Measurements from ENCODE around the gene MYPOP. TPM values are rescaled to one million over a fixed set of nuclear protein-coding genes. Genes with fewer than 3 reads are reported as not detected.
"Not testable (repeated sequence)": the region's sequence is repeated elsewhere in the genome, so short reads cannot be mapped to it uniquely, and the experiment has no call there.

Gene MYPOP
- total RNA-seq, 1 donor from 2014 or later = 9.1 TPM

DNA sequence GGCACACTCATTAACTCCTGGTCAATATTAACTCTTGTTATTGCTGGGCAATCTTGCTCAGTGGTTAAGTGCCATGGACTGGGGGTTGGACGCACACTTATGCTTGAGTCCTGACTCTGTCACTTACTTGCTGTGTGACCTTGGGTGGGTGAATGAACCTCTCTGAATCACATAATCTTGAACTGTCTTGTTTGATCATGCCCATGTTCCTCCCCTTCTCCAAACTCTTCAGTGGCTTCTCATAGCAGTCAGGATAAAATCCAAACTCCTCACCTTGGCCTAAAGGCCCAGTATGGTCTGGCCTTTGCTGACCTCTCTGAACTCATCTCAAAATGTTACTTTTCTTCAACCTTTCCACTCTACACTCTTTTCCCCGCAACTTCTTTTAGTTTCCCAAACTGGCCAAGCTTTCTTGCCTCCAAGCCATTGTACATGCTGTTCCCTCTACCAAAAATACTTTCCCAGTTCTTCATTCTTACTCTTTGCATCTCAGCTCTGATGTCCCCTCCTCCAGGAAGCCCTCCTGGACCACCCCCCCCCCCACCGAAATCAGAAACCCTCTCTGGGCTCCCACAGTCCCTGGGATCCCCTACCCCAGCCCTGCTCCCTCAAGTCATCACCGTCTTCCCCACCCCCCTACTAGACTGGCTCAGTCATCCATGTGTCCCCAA lies 2.4 kb downstream of the MYPOP start:
- Mint-ChIP-seq H3K27me3 (ENCODE audit: low read depth) (peaks cover 21% of the 10 kb centered on the region), H3K4me1 (peaks cover 11% of the 10 kb centered on the region), H3K27ac (ENCODE audit: unreplicated experiment) (no peak overlapping the region), H3K9me3 (no peaks in the 10 kb centered on the region), H3K4me3 (peak overlapping the region; percentile 70), H3K36me3 (ENCODE audit: low read depth) (peaks cover 4% of the 10 kb centered on the region)
- TF ChIP-seq, protein P1, sequence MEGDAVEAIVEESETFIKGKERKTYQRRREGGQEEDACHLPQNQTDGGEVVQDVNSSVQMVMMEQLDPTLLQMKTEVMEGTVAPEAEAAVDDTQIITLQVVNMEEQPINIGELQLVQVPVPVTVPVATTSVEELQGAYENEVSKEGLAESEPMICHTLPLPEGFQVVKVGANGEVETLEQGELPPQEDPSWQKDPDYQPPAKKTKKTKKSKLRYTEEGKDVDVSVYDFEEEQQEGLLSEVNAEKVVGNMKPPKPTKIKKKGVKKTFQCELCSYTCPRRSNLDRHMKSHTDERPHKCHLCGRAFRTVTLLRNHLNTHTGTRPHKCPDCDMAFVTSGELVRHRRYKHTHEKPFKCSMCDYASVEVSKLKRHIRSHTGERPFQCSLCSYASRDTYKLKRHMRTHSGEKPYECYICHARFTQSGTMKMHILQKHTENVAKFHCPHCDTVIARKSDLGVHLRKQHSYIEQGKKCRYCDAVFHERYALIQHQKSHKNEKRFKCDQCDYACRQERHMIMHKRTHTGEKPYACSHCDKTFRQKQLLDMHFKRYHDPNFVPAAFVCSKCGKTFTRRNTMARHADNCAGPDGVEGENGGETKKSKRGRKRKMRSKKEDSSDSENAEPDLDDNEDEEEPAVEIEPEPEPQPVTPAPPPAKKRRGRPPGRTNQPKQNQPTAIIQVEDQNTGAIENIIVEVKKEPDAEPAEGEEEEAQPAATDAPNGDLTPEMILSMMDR (conservative IDR thresholded peaks at IDR 0.05) = no peak
- DNase-seq (ENCODE audit: low read depth, low spot score) = no peak

DNA sequence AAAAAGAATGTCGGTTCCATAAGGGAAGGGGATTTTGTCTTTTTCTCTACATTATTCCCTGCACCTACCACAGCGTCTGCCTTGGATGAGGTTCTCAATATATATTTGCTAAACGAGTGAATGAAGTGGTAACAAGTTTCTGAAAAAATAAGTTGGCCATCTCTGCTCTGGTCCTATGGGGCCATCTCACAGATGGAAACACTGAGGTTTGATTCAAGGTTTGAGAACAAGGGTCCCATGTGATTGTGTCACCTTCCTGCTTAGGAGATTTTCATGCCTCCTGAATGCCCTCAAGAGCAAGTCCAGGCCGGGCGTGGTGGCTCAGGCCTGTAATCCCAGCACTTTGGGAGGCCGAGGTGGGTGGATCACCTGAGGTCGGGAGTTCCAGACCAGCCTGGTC lies 3.2 kb downstream of the MYPOP start:
- Mint-ChIP-seq H3K4me3 (peak overlapping the region; percentile 39), H3K36me3 (ENCODE audit: low read depth) (peaks cover 4% of the 10 kb centered on the region), H3K27me3 (ENCODE audit: low read depth) (peaks cover 21% of the 10 kb centered on the region), H3K9me3 (no peaks in the 10 kb centered on the region), H3K27ac (ENCODE audit: unreplicated experiment) (no peak overlapping the region), H3K4me1 (peaks cover 11% of the 10 kb centered on the region)
- DNase-seq (ENCODE audit: low read depth, low spot score) = no peak
- TF ChIP-seq, protein P1 (conservative IDR thresholded peaks at IDR 0.05) = no peak

DNA sequence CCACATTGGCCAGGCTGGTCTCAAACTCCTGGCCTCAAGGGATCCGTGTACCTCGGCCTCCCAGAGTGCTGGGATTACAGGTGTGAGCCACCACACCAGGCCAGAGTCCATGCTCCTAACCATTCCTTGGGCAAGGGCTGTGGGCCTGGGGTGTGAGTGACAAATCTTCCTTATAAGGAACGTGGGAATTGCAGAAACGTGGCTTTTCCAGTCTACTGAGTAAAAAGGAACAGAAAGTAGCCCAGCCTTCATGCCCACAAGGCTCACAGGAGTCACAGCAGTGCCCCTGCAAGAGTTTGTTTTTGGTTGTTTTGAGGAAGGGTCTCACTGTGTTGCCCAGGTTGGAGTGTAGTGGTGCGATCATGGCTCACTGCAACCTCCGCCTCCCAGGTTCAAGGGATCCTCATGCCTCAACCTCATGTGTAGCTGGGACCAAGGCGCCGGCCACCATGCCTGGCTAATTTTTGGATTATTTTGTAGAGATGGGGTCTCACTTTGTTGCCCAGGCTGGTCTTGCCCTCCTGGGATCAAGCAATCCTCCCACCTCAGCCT lies 5.1 kb downstream of the MYPOP start:
- TF ChIP-seq, protein P1 (conservative IDR thresholded peaks at IDR 0.05) = no peak
- Mint-ChIP-seq H3K9me3 (no peaks in the 10 kb centered on the region), H3K36me3 (ENCODE audit: low read depth) (peaks cover 6% of the 10 kb centered on the region), H3K27me3 (ENCODE audit: low read depth) (peaks cover 18% of the 10 kb centered on the region), H3K4me1 (peaks cover 6% of the 10 kb centered on the region), H3K4me3 (no peak overlapping the region), H3K27ac (ENCODE audit: unreplicated experiment) (no peak overlapping the region)
- DNase-seq (ENCODE audit: low read depth, low spot score) = no peak

DNA sequence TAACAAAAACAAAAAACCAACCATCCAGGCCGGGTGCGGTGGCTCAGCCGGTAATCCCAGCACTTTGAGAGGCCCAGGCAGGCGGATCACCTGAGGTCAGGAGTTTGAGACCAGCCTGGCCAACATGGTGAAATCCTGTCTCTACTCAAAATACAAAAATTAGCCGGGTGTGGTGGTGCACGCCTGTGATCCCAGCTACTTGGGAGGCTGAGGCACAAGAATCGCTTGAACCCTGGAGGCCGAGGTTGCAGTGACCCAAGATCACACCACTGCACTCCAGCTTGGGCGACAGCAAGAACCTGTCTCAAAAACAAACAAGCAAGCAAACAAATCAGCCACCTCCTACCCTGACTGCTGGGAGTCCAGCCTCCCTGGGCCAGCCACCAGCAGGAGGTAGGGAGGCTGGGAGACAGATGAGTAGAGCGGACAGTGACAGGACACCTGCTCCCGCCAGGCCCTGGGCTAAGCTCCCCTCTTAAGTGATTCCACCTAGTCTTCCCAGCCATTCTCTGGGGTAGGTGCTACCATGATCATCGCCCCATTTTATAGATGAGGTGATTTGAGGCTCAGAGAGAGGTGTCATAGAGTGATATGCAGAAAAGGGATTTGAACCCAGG lies 6.3 kb downstream of the MYPOP start:
- DNase-seq (ENCODE audit: low read depth, low spot score); H3K9me3 Mint-ChIP-seq; H3K27me3 Mint-ChIP-seq (ENCODE audit: low read depth); H3K27ac Mint-ChIP-seq (ENCODE audit: unreplicated experiment); H3K4me1 Mint-ChIP-seq; H3K4me3 Mint-ChIP-seq; H3K36me3 Mint-ChIP-seq (ENCODE audit: low read depth): not testable (repeated sequence)

DNA sequence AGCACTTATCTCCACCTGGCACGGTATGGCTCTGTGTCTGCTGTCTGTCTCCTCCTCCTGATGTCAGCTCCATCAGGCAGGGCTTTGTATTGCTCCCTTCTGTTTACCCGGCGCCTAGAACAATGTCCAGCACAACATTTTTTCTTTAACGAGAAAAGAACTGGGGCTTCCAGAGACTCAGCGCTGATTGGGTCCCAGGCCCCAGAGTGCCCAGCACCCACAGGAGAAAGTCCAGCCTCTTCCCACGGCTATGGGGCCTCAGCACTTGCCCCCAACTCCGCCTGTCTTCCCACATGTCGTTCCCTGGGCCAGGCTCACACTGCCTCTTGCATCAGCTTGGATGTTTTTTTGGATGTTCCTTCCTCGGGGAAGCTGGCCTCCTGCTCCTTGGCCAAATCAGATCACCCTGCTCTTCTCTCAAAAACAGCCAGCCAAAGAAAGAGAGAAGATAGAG lies 6.9 kb downstream of the MYPOP start:
- Mint-ChIP-seq H3K9me3 (no peaks in the 10 kb centered on the region), H3K4me3 (peak overlapping the region; percentile 9)
- TF ChIP-seq, protein P1 (conservative IDR thresholded peaks at IDR 0.05) = no peak

DNA sequence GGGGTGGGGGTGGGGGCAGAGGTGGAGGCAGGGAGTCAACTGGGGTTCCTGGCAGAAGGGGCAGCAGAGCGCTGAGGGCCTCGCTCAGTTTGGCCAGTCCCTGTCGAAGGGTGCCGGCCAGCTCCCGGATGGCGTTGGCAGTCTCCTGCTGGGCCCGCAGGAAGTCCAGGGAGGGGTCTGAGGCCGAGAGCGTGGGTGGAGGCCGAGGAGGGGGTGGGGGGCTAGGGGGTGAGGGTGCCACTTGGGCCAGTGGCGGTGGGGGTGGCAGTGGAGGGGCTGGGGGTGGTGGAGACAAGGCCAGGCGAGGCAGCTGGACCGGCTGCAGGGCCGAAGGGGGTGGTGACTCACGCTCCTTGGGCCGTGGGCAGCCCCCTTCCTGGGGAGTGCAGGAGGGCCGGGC lies 11.5 kb downstream of the MYPOP start:
- no peak overlapping the region for H3K27ac Mint-ChIP-seq (ENCODE audit: unreplicated experiment)
- H3K9me3 Mint-ChIP-seq = no peaks in the 10 kb centered on the region
- peaks cover 15% of the 10 kb centered on the region for H3K4me1 Mint-ChIP-seq
- no peak overlapping the region for H3K4me3 Mint-ChIP-seq
- DNase-seq (ENCODE audit: low read depth, low spot score) = no peak
- peaks cover 6% of the 10 kb centered on the region for H3K27me3 Mint-ChIP-seq (ENCODE audit: low read depth)
- peaks cover 5% of the 10 kb centered on the region for H3K36me3 Mint-ChIP-seq (ENCODE audit: low read depth)
- TF ChIP-seq, protein P1 (conservative IDR thresholded peaks at IDR 0.05) = no peak

More for the DNA sequence above, 6.9 kb downstream of the MYPOP start:
- Mint-ChIP-seq H3K27ac (ENCODE audit: unreplicated experiment) (no peak overlapping the region), H3K27me3 (ENCODE audit: low read depth) (peaks cover 4% of the 10 kb centered on the region), H3K4me1 (peaks cover under 1% of the 10 kb centered on the region), H3K36me3 (ENCODE audit: low read depth) (peaks cover 3% of the 10 kb centered on the region)
- DNase-seq (ENCODE audit: low read depth, low spot score) = no peak
